Choroid plexus epithelial cell (primary cell): ENCODE results near the gene FANCC.

Experiments
- DNase-seq: peaks from one replicate; pipeline ENCODE4 v3.0.0-alpha.2; 2010; ENCODE audit warnings: low read depth
- H3K4me3 ChIP-seq: 2 replicates; pipeline ENCODE4 v1.5.1; 2011; ENCODE audit warnings: low read depth, mild to moderate bottlenecking, control low read depth, low read length, moderate library complexity
- TF ChIP-seq, protein P1 (sequence below): conservative IDR thresholded peaks from 2 replicates; pipeline ENCODE4 v1.5.1; 2011; ENCODE audit warnings: low read depth, mild to moderate bottlenecking, control low read depth, inconsistent platforms, low read length, moderate library complexity

The FANCC gene

DNA sequence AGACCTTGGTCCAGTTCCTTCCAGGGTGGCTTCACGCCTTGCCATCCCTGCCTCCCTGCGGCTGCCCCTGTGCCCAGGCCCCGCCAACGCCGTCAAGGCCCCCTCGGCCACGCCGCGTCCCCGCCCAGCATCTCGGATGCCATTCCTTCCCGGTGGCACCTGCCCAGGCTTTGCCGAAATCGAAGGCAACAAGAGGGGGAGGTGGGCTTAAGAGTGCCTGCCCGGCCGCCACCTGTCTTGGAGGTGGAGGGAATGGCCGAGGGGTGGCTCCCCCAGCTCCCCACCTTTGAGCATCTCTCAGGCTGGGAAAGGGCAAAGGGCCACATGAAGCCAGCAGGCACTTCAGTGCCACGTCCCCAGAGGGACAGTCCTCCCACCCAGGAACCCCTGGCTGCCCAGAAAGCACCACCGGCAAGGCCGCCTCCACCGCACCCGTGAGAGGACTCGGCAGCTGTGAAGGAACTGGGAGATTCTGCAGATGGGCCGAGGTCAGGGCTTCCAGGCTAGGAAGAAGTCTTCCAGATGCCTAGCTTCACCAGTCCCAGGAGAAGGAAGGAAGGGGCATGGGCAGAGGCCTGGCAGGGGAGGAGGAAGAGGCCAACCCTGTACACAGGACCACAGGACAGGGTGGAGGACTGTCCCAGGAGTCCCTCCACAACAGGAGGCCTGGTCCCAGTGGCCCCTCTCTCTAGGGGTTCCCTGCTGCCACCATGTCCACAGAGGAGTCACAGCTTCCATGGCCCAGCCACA, 218.0 kb downstream of the FANCC start:
- no peak for DNase-seq
- no peak overlapping the region for H3K4me3 ChIP-seq
- TF ChIP-seq, protein P1, sequence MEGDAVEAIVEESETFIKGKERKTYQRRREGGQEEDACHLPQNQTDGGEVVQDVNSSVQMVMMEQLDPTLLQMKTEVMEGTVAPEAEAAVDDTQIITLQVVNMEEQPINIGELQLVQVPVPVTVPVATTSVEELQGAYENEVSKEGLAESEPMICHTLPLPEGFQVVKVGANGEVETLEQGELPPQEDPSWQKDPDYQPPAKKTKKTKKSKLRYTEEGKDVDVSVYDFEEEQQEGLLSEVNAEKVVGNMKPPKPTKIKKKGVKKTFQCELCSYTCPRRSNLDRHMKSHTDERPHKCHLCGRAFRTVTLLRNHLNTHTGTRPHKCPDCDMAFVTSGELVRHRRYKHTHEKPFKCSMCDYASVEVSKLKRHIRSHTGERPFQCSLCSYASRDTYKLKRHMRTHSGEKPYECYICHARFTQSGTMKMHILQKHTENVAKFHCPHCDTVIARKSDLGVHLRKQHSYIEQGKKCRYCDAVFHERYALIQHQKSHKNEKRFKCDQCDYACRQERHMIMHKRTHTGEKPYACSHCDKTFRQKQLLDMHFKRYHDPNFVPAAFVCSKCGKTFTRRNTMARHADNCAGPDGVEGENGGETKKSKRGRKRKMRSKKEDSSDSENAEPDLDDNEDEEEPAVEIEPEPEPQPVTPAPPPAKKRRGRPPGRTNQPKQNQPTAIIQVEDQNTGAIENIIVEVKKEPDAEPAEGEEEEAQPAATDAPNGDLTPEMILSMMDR: no peak

DNA sequence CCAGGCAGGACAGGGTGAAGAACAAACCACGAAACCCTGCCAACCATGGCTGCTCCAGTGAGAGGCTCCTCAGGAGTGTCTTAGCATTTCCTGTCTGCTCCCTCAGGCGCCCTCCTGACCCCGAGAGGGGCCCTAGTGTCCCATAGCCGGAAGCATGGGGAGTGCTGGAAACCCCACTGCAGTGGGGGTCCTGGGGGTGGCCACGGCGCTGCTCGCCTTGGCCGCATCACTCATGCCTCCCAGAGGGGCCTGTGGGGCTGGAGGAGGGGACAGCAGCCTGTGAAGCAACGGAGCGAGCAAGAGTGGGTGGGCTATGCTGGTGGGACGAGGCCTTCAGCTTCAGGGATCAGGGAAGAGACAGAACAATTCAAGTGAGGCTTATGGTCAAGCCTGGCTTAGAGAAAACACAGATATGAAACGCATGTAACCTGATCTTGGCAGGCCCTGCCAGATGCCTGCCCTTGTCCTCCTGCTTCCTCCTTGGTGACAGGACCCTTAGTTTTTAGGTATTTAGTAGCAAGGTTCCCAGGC, 219.1 kb downstream of the FANCC start:
- H3K4me3 ChIP-seq: no peak overlapping the region
- TF ChIP-seq, protein P1: no peak
- peak; percentile 29 for DNase-seq

DNA sequence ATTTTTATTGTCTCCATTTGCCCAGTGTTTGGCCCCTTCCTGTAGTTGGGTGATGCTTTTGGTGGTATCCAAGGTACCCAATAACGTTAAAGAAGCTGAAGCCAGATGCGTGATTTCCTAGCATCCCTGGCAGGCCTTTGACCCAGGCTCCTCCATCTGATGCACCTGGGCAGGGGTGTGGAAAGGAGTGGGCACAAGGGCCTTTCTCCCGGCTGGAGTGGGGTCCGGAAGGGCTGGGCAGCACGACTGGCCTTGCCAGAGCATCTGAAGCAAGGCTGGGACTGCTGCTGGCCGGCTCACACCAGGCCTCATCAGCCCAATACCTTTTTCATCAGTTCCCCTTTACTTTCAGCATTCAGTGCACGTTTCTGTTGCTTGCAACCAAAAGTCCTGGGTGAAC, 220.2 kb downstream of the FANCC start:
- TF ChIP-seq, protein P1: no peak
- H3K4me3 ChIP-seq: no peak overlapping the region
- DNase-seq: no peak

DNA sequence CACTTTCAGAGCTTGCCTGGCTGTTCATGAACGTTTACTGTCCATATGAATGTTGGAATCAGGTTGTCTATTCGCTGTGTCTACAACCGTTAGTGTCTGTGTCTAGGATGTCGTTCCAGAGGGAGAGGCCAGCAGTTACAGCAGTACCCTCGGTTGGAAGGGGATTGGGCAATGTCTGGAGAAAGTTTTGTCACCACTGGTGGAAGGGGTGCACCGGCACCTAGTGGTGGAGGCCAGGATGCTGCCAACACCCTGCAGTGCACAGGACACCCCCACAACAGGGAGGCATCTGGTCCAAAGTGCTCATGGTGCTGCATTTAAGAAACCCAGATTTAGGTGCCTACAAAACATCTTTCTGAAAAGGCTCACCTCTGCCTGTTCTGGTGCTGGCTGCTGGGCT, 220.7 kb downstream of the FANCC start:
- TF ChIP-seq, protein P1: no peak
- no peak overlapping the region for H3K4me3 ChIP-seq
- no peak for DNase-seq

DNA sequence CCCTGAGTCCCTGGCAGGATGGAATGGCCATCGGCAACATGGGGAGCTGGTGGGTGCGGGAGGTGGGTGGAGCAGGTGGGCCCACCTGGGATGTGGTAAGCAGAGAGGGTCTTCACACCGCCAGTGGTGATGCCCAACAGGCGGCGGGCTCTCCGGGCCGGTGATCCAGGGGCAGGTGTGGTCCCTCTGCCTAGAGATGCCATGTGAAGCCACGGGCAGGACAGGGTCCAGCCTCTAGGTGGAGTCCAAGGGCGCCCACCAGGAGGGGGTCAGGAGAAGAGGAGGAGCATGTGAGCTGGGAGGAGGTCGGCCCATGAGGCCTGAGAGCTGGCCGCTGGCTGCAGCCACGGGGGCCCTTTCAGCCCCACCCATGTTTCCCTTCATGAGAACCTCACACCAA, 221.1 kb downstream of the FANCC start:
- no peak for DNase-seq
- TF ChIP-seq, protein P1: peak; percentile 8

DNA sequence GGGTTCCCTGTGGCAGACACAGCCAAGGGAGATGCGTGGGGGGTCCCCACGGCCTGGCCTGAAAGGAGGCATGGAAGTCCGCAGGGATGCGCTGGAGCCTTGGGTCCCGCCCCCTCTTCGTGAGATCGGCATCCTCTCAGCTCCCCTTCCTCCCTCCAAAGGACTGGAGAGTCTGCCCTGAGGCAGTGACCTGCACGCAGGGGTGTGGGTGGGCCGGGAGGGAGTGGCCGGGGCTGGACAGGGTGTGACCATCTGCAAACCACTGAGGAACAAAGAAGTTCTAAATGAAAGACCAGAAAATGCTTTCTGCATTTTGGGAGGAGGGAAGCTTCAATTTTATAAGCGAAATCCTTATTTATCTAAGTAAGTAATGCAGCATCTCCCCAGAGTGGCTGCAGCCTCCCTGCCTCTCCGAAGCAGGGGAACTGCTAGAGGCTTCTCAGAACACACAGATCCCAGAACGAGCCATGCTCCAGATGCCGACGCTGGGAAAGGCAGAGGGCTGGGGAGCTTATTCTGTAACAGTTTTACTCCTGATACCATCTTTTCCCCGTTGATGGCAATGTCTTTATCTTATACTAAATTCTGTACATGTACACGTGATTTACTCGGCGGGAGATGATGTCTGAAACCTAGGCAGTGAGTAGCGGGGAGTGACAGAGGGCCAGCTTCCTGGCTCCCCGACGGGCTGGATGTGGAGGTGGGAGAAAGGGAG, 221.7 kb downstream of the FANCC start:
- DNase-seq: no peak
- no peak overlapping the region for H3K4me3 ChIP-seq
- TF ChIP-seq, protein P1: no peak

More for the DNA sequence above, 221.1 kb downstream of the FANCC start:
- H3K4me3 ChIP-seq: no peak overlapping the region
